IPS-NIHi11 (cell line): Measurements from ENCODE around the gene ESYT2.
"Not testable (repeated sequence)": the region's sequence is repeated elsewhere in the genome, so short reads cannot be mapped to it uniquely, and the experiment has no call there.

ENCODE experiments used
- DNase-seq: peaks from one replicate; pipeline ENCODE4 v3.0.0; 2012; ENCODE audit warnings: mixed read lengths, low spot score

The ESYT2 gene

GRCh38 chr7:158829342-158830210 is at the start of gene ESYT2:
Gene ESYT2 (minus strand): TSS chr7:158829509. CDS start chr7:158829418, 91 bp downstream.
- peak; percentile 97 for DNase-seq

DNA sequence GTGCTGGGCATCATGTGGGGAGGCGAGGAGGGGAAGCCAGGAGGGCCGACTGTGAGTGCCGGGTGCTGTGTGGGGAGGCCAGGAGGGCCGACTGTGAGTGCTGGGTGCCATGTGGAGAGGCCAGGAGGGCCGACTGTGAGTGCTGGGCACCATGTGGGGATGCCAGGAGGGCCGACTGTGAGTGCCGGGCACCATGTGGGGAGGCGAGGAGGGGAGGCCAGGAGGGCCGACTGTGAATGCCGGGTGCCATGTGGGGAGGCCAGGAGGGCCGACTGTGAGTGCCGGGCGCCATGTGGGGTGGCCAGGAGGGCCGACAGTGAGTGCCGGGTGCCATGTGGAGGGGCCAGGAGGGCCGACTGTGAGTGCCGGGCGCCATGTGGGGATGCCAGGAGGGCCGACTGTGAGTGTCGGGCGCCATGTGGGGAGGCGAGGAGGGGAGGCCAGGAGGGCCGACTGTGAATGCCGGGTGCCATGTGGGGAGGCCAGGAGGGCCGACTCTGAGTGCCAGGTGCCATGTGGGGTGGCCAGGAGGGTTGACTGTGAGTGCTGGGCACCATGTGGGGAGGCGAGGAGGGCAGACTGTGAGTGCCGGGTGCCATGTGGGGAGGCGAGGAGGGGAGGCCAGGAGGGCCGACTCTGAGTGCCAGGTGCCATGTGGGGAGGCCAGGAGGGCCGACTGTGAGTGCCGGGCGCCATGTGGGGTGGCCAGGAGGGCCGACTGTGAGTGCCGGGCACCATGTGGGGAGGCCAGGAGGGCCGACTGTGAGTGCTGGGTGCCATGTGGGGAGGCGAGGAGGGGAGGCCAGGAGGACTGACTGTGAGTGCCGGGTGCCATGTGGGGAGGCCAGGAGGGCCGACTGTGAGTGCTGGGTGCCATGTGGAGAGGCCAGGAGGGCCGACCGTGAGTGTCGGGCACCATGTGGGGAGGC is 49.1 kb upstream of the ESYT2 start:
- not testable (repeated sequence) for DNase-seq

DNA sequence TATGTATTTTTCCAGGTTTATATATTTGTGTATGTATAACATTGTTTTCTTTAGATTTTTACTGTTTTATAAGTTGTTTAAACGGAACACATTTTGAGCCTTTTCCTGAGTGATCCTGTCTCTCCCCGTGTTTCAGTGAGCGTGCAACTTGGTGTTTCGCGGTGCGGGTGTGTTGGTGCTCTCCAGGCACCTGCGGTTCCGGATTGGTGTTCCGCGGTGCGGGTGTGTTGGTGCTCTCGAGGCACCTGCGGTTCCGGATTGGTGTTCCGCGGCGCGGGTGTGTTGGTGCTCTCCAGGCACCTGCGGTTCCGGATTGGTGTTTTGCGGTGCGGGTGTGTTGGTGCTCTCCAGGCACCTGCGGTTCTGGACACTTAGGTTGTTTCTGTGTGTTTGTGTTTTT is 47.7 kb upstream of the ESYT2 start:
- no peak for DNase-seq

- DNase-seq = no peak
Measured at GRCh38 chr7:158869876-158870275, 40.6 kb upstream of the ESYT2 start.

DNA sequence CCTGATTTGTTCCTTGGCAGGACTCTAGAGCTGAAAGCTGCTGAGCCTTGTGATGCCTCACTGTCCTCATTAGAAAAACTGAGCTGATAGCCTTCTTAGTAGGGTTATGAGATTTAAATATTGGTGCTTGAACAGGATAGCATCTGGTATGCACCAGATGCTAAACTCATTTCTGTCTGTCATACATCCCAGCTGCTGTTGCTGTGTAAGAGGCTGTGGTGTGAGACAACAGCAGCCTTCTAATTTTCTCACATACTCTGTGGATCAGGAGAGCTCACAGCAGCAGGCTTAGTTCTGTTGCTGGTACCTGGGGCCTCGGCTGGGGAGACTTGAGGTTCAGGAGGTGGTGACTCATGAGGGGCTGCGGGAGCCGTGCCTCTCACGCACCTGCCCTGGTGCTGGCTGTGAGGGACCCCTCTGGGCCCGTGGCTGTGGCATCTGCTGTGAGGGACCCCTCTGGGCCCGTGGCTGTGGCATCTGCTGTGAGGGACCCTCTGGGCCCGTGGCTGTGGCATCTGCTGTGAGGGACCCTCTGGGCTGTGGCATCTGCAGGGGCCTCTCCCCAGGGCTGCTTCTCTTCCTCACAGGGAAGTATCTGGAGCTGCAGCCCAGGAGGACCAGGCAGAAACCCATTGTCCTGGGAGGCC is 39.6 kb upstream of the ESYT2 start:
- DNase-seq = no peak

DNA sequence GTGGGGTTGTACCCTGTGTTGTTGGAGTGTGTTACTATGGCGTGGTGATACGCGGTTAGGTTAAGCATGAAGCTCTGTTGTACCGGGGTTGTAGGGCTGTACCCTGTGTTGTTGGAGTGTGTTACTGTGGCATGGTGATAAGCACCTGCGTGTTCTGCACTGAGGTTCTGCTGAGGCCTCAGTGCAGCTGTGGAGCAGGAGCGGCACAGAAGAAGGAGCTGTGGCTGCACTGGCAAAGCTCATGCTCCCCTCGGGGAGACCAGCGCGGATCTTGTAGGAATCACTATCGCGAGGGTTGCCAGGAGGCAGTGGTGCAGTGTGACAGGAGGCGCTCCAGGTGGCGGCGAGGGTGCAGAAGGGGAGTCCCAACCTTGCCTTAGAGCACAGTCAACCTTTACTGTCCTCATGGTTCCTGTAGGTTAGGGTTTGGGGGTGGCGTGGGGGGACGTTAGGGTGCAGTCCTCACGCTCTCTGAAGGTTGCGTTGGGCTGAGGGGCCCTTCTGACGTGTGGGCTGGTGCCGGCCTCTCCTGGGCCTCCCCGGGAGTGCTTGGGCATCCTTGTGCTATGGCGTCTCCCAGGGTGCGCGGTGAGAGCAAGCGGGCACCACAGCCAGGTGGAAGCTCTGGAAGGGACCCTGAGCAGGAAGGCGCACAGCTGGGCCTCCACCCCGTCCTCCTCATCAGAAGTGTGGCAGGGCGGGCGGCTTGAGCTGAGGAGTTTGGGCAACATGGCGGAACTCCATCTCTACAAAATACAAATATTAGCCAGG is 38.1 kb upstream of the ESYT2 start:
- no peak for DNase-seq

- no peak for DNase-seq
Measured at GRCh38 chr7:158865977-158866376, 36.7 kb upstream of the ESYT2 start.

DNA sequence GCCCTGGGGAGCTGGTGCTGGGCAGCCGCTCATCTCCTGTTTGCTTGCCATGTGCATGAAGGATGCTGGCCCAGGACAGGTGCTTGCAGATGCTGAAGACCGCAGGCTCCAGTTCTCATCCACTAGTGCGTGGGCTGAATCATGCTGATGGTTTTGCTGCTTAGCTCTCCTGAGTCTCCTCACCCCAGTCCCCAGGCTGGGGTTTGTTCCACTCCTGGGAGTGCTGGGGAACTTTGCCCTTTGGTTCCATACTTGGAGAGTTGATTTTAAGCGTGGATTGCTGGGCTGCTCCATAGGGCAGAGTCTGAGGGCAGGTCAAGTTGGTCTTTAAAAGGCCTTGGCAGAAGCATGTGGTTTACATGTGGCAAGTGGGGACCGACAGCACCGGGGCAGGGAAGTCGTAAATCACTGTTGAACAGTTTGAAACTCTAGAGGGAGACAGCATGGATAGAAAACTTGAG is 36.2 kb upstream of the ESYT2 start:
- DNase-seq = no peak

GRCh38 chr7:158864833-158865232 is 35.5 kb upstream of the ESYT2 start:
- no peak for DNase-seq

- DNase-seq = no peak
Measured at GRCh38 chr7:158864507-158864820, 35.2 kb upstream of the ESYT2 start.

- peak; percentile 62 for DNase-seq
Measured at GRCh38 chr7:158863611-158864506, 34.5 kb upstream of the ESYT2 start.

GRCh38 chr7:158862985-158863610 is 33.8 kb upstream of the ESYT2 start:
- peak; percentile 57 for DNase-seq

DNA sequence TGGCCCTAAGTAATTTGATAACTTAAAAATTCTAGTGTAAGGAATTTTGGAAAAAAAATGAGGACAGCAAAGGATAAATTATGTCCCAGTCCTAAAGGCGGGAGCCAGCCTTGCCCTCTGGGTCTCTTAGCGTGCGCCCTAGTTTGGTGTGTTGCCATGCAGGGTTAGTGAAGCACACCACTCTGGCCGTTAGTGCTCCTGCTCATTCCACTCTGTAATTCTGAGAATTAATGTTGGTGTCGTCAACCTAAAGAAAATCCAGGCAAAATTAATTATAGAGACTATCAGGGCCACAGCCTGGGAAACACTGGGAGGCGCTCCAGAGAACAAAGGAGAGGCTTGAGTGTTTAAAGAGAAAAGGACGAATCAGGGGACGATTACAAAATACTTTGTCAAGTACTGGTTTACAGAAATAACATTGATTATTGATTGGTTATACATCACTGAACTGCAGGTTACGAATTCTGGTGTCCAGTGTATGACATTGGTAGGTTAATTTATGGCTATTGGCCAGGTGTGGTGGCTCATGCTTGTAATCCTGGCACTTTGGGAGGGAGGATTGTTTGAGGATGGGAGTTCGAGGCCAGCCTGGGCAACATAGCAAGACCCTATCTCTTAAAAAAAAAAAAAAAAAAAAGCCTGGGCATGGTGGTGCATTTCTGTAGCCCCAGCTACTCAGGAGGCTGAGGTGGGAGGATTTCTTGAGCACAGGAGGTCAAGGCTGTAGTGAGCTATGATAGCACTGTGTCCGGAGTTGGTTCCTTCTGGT is 32.8 kb upstream of the ESYT2 start:
- no peak for DNase-seq

- no peak for DNase-seq
Measured at GRCh38 chr7:158861004-158861787, 31.9 kb upstream of the ESYT2 start.

DNA sequence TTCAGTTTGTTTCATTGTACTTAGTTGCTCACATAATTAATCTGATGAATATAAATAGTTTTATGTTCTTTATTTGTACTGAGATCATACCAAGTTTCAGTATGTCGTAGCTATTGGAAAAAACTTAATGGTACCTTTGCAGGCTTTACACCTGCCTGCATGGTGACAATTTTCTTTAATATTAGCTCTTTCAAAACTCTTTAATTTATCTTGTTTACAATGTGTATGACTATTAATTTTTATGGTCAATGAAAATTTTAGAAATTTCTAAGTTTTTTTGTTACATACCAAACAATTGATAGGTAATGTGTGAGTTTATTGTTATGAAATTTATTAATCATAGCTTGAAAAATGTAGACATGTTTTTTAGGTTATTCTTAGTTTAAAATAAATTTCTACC is 31.1 kb upstream of the ESYT2 start:
- DNase-seq = no peak

DNA sequence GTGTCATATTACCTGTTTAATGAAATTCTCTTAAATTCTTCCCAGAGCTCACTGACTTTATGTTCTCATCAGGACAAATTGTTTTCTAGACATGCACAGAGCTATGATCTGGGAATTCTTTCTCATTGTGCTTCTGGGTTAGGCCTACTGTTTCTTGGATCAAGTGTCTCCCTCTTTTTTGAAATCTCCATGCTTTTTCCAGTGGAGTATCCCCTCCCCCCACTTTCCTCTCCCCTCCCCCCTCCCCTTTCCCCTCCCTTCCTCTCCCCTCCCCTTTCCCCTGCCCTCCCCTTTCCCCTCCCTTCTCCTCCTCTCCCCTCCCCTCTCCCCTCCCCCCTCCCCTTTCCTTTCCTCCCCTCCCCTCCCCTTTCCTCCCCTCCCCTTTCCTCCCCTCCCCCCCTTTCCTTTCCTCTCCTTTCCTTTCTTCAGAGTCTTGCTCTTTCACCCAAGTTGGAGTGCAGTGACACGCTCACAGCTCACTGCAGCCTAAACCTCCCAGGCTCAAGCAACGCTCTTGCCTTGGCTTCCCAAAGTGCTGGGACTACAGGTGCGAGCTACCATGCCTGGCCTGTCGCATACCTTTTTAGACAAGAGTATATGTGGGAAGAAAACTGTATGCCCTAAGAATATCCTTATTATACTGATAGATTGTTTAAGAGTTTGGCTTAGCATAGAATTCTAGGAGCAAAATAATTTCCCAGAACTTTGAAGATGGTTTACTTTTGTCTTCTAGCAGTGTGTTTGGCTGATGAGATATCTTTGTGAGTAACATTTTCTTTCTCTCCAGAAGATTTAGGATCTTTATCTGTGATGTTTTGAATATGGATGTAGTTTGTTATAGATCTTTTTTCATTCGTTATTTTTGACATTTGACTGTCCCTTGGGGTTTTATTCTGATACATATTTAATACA is 29.5 kb upstream of the ESYT2 start:
- DNase-seq = no peak

GRCh38 chr7:158856883-158857668 is 27.8 kb upstream of the ESYT2 start:
- DNase-seq = no peak
